Prostate gland (tissue), 2 donors: Measurements from ENCODE around the gene PALD1.

ENCODE experiments used
- CTCF ChIP-seq, 4 experiments: fragments of 200-600 bp in 2 of 4; fragments of 450-650 bp in 2 of 4; sonication (generic) in 2 of 4; IDR thresholded peaks; 1 replicate in 3 of 4; 2 replicates in 1 of 4; pipeline ENCODE4 v1.5.1; 2016 to 2019; ENCODE audit warnings: antibody characterized with exemption in 4 of 4, mild to moderate bottlenecking in 2 of 4, moderate library complexity in 2 of 4
- POLR2A ChIP-seq: fragments of 450-650 bp; IDR thresholded peaks from one replicate; pipeline ENCODE4 v1.6.1; 2016; ENCODE audit warnings: antibody characterized with exemption, mild to moderate bottlenecking
- POLR2AphosphoS5 ChIP-seq: sonication (generic); formaldehyde crosslinking; IDR thresholded peaks from one replicate; pipeline ENCODE4 v1.6.1; 2017; ENCODE audit warnings: antibody characterized with exemption

- no peak for TF ChIP-seq POLR2AphosphoS5
- no peak for TF ChIP-seq CTCF (IDR thresholded peaks at IDR 0.05)
- TF ChIP-seq POLR2A, result no peak
Observed at GRCh38 chr10:70600512-70601395, 122.2 kb downstream of the PALD1 start.
